A673 (cell line): Measurements from ENCODE around the gene TAAR2.

ENCODE experiments used
- EZH2 ChIP-seq: fragments of 200-600 bp; sonication (generic); IDR thresholded peaks from 2 replicates; pipeline ENCODE4 v1.6.1; 2017; ENCODE audit warnings: borderline replicate concordance, low read depth, mild to moderate bottlenecking, mixed read lengths, antibody characterized with exemption, low read length; ENCODE audit not compliant: poor library complexity, severe bottlenecking
- TF ChIP-seq, protein P1 (sequence below): fragments of 300-800, 200-600 bp; sonication (generic); conservative IDR thresholded peaks from 2 replicates; pipeline ENCODE4 v1.5.1; 2017; ENCODE audit warnings: low read depth, mild to moderate bottlenecking, antibody characterized with exemption, low read length, moderate library complexity, mixed read lengths

GRCh38 chr6:132634796-132635195 is 10.7 kb upstream of the TAAR2 start:
- TF ChIP-seq, protein P1, sequence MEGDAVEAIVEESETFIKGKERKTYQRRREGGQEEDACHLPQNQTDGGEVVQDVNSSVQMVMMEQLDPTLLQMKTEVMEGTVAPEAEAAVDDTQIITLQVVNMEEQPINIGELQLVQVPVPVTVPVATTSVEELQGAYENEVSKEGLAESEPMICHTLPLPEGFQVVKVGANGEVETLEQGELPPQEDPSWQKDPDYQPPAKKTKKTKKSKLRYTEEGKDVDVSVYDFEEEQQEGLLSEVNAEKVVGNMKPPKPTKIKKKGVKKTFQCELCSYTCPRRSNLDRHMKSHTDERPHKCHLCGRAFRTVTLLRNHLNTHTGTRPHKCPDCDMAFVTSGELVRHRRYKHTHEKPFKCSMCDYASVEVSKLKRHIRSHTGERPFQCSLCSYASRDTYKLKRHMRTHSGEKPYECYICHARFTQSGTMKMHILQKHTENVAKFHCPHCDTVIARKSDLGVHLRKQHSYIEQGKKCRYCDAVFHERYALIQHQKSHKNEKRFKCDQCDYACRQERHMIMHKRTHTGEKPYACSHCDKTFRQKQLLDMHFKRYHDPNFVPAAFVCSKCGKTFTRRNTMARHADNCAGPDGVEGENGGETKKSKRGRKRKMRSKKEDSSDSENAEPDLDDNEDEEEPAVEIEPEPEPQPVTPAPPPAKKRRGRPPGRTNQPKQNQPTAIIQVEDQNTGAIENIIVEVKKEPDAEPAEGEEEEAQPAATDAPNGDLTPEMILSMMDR, result no peak
- TF ChIP-seq EZH2, result no peak
